Measurements from ENCODE around the gene IRF4.
"Not testable (repeated sequence)": the region's sequence is repeated elsewhere in the genome, so short reads cannot be mapped to it uniquely, and the experiment has no call there.

IRF4 gene

DNA sequence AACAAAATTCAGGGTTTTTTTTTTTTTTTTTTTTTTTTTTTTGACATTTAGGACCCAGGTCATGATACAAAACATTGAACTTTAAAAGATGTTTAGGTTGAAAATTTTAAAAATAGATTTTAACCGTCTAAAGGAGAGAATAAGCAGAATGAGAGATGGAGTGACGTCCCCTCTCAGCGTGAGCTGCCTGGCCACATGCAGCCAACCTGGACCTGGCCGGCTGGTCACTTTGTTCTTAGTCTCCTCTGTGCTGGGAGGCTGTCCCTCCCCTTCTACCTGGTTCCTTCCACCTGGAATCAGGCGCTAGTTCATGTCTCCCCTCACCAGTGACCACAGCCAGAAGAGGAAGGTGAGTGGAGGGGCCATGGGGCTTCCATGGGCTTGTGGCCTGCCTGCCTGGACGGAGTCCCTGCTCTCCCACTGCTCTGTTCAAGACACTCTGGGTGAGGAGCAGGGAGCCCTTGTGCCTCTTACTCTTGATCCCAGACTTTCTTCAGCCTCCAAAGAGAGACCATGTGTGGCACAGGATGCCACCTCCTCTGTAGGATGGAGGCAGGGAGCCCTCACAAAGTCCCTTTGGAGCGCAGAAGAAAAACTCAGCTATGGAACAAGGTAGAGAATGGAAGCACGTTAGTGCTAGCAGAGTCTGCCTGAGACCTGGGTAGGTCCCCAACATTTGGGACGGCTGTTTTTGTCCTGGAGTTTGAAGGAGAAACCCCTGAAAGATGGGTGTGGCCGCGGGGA, 31.7 kb downstream of the IRF4 start:
- no peak for DNase-seq

DNA sequence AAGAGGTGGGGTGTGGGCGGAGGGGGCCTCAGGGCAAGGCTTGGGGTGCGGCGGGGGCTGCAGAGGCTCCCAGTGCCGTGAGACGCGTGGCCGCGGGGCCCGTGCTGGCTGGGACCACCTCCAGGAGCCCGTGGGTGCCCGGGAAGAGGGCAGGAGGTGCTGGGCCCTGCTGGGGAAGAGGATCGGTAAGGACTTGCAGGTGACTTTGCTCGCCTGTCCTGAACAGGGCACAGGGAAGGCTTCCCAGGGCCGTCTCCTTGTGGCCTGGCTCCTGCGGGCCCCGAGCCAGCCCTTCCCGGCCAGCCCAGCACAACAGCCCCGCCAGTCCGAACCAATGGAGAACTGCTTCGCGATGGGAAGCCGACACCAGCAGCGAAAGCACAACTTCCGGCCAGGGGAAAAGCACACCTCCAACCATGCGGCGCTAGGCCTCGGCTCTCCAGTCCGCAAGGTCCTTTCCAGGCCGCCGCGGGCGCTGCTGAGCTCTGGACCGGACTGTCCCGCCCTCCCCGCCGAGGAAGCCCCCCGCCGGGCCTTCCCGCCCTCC, 32.3 kb downstream of the IRF4 start:
- DNase-seq: no peak

DNA sequence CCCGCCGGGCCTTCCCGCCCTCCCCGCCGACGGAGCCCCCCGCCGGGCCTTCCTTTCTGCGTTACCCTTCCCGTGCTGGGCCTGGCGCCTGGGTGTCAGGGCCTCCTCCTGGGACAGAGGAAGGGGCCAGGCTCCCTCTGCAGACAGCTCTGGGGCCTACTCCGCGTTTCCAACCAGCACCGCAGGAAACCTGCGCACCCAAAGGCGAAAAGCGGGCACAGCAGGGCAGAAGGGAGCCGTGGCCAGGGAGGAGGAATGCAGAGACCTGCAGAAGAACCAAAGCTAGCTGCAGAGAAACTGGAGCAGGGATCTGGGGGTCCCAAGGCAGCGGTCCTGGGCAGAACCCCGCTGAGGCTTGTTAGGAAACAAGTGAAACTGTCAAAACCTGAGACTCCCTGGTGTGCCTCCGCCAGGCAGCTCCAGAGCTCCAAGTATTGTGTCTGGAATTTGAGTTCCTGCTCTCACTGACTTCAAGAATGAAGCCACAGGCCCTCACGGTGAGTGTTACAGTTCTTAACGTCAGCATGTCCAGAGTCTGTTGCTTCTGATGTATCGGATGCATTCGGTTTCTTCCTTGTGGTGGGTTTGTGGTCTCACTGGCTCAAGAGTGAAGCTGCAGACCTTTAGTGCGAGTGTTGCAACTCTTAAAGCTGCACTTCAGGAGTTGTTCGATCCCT, 33.3 kb downstream of the IRF4 start:
- no peak for DNase-seq

DNA sequence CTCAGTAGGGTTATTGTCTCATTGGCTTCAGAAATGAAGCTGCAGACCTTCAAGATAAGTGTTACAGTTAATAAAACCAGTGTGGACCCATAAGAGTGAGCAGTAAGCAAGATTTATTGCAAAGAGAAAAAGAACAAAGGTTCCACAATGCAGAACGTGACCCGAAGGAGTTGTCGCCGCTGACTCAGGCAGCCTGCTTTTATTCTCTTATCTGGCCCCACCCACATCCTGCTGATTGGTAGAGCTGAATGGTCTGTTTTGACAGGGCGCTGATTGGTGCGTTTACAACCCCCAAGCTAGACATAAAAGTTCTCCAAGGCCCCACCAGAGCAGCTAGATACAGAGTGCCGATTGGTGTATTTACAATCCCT, 33.9 kb downstream of the IRF4 start:
- DNase-seq: not testable (repeated sequence)

DNA sequence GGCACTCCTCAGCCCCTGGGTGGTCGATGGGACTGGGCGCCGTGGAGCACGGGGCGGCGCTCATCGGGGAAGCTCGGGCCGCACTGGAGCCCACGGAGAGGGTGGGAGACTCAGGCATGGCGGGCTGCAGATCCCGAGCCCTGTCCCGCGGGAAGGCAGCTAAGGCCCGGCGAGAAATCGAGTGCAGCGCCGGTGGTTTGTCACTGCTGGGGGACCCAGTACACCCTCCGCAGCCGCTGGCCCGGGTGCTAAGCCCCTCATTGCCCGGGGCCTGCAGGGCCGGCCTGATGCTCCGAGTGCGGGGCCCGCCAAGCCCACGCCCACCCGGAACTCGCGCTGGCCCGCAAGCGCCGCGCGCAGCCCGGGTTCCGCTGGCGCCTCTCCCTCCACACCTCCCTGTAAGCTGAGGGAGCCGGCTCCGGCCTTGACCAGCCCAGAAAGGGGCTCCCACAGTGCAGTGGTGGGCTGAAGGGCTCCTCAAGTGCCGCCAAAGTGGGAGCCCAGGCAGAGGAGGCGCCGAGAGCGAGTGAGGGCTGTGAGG, 34.7 kb downstream of the IRF4 start:
- not testable (repeated sequence) for DNase-seq

DNA sequence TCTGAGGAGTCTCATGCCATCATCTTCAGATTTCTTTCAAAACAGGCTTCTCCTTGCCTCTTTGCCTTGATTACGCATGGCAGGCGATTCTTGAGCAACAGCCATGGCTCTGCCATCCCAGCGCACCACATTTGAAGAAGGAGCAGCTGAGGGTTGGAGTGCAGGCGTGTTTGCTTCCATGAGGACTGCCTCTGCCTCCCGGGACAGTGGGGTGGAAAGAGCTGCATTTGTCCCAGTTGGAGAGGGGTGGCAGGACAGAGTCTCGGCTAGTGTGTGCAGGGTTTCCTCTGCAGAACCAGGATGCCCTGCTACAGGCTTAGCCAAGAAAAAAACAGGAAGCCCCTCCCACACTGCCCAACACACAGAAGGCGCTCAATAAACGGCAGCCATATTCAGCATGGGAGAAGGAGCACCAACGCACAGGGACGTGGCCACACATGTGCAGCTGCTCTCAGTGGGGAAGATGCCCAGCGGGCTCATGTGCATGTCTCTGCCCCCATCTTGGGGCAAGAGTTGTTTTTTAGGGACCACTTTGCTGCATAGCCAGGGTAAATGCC, 36.6 kb downstream of the IRF4 start:
- no peak for DNase-seq

DNA sequence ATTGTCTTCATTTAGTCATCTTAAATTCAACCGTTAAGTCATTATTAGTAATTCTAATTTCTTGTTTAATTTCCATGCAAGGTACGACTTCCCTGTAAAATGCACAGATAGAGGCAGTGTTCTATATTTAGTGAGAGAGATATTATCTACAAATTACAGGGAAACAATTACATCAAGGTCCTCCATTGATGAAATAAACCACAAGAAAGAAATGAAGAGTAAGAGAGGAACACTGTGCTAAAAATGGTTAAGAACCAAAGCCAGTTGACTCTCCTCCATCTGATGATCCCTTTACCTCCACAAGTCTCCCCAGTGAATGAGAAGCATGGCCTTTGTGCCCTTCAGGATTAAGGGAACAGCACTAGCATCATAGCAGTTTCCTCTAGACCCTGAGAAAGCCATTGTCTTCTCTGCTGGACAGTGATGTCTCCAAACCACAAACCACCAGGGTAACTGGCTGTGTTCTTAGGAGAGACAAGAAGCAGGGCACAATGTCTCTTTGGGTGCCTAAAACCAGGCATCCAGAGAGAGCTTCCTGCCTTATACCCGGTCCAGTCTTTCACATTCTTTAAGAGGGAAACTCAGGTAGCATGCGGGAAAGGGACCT, 38.1 kb downstream of the IRF4 start:
- no peak for DNase-seq

DNA sequence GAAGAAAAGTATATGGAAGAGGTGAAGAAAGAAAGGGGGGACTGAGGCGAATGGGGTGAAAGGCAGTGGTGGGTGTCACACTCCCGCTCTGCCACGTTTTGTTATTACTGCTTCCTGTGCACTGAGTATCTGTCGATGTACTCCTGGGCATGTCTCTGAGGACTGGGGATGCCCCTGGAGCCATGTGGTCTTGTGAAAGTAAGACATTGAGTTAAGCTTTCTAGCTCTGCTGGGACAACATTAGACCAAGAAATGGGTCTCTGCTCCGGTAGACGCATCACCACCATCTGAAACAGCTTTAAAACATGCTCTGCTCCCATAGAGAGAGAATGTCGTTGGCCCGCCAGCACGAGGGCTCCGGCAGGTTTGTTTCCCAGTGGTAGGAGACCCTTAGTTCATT, 40.0 kb downstream of the IRF4 start:
- no peak for DNase-seq

DNA sequence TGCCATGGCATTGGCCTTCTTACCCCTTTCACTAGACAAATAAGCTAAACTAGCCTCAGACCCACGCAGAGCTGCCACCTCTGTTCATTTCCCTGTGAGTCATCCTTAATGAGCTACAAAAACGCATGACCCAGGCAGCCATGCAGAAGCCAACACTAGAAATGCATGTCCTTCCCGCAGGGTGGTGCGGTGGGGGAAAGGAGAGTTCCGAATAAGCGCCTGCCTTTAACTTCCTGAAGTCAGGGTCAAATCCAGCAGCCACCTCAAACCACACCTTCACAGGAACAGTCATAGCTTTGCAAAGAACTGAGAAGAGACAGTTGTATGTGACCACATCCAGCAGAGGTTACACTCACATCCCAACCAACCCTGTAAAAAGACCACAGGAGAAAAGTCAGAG, 40.4 kb downstream of the IRF4 start:
- no peak for DNase-seq

DNA sequence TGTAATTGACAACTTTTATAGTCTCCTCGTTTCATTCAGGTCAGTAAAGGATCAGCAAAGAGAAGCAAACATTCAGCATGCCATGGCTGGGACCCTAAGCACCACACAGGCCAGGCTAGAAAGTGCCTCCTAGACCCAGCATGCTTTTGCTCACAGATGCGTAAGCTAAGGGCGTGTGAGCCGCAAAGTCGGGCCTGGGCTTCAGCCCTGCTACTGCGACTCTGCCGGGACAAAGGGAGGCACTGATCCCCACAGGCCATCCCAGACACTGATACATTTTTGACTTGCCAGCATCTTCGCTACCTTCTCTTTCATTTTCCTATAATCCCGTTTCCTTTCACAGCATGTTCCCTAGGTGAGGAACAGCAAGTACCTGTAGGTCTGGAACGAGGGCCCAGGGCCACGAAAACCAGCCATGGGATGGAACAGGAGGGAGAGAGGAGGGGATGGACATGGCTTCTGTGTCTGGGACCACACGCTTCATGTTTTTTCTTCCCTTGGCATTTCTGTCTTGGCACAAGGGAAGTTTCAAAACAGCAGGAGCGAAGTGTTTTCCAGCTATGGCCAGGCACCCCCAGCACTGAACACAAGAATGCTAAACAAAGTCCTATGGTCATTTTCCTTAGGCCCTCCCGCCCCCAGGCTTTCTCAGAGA, 42.6 kb downstream of the IRF4 start:
- no peak for DNase-seq

DNA sequence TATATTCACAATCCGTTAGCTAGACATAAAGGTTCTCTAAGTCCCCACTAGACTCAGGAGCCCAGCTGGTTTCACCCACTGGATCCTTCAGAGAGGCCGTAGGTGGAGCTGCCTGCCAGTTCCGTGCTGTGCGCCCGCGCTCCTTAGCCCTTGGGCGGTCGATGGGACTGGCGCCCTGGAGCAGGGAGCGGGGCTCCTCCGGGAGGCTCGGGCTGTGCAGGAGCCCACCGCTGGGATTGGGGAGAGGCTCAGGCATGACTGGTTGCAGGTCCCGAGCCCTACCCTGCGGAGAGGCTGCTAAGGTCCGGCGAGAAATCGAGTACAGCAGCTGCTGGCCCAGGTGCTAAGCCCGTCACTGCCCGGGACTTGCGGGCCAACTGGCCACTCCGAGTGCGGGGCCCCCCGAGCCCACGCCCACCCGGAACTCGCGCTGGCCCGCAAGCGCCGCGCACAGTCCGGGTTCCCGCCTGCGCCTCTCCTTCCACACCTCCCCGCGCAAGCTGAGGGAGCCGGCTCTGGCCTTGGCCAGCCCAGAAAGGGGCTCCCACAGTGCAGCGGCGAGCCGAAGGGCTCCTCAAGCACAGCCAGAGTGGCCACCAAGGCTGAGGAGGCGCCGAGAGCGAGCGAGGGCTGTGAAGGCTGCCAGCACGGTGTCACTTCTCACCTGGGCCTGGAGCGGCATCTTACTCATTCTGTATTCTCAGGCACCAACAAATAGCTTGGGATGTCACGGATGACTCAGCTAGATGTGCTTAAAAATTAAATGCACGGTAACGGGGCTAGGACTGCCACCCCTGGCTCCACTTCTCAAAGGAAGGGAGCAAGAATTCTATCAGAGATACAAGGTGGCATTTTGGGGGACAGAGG, 44.1 kb downstream of the IRF4 start:
- no peak for DNase-seq

DNA sequence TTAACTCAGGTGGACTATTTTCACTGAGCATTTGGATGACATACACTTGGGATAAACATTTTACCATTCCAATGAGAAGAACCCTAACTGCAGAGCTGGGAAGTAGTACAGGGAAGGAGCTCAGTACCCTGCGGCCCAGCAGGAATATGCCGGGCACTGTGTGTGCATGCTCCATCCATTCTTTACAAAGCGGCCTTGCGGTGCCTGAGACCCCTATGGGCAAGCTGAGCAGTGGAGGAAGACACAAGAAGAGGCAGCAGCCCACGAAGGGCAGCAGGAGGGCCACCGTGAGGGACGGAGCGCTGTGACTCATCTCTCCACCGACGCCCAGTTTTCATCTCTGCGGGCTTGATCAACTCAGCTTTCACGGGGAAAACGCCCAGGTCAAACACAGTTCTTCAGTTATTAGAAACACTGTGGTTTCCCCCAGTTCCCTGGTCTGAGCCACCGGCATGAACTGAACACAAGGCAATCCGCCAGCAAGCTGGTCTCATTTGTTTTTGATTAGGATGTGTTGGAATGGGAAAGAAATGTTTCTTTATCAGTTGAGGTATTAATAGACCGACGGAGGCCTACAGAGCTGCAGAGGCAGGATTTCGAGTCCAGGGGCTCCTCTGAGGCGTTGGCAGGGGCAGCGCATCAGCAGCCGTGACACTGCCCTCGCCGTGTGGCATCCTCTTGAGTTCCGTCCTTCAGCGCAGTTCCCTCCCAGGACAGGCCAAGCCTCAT, 44.9 kb downstream of the IRF4 start:
- no peak for DNase-seq

DNA sequence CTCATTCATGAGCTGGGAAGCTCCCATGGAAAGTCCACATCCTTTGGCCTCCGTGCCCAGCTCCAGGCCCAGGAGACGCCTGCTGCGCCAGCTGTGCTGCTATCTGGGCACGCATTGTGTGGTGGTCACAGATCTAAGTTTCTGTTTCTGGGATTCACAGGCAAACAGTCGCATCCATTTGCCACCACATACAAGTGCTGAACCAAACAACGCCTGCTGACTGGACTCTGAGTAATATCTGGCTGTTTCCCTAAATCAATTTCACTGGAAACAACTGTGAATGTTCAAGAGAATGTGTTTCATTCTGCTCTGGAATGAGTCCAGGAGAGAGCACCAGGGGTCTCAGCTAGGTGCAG, 45.5 kb downstream of the IRF4 start:
- no peak for DNase-seq

DNA sequence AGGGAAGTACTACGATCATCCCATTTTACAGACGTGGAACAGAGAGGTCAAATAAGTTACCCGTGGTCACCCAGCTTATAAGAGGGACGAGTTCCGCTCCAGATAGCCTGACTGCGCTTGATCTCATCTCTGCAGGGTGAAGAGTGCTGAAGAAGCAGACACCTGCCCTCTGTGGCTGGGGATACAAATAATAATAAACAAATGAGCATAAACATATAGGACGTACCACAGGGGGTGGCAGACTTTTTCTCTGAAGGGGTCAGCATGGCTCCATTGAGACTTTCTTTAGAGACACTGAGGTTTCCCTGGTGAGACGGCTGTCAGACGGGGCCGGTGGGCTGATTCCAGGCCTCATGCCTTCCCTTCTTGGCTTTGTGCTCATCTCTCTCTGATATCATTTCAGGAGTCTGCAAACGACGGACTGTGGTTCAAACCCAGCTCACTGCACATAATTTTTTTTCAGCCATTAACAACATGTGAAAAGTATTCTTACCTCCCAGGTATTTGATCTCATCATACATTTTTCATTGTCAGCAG, 47.1 kb downstream of the IRF4 start:
- DNase-seq: no peak

DNA sequence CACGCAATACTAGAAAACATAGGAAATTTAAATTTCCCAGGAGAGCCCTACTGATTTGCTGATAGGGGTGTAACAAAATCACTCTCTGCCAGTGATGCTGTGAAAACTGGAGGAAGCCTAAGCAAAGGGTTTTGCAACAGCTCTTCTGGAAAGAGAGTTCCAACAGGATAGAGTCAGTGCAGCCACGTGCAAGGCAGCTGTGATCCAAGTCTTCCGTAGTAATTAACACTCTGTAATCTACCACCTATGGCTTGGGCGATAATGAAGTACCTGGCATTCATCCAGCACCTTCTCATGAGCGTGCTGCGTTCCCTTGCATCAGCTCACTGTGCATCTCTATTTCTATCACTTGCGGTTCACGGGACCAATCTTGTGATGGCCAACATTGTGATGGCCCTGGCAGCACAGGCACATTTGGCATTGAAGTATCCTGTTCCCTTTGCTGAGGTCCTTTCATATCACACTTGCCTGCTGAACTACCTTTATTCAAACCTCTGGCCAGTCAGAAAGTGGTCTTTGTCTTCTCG, 48.2 kb downstream of the IRF4 start:
- no peak for DNase-seq

DNA sequence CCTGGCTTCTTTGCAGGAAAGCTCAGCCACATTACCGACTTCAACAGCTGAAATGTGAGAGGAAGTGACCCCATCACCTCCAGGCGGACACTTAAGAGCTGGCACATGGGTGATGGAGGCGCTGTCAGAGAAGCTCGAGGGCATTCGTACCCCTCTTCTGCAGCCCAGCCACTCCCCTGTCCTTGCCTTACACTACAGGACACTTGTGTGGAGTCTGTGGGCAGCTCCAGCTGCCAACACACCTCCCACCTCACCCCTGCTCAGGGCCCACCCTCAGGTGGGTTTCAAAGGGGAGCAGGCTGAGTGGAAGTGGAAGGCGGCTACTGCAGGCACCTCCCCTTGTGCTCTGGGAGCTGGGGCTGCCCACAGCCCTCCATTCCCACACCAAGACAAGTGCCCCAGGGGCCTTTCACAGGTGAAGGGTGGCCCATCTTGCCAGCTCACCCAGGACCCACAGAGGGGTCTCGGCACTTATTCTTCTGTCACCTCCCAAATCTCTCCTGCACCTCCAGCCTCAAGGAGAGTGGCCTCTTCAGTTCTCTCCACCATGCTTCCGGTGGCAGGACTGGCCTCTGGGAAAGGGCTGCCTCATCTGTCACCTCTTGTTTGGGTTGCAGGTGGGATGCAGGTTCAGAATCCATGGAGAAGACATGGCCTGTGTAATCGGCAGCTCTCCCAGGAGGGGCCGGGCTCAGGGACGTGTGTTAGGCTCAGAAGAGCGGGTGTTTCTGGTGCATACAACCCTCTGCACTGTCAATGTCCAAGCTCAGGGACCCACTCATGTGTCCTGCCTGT, 49.8 kb downstream of the IRF4 start:
- no peak for DNase-seq

DNA sequence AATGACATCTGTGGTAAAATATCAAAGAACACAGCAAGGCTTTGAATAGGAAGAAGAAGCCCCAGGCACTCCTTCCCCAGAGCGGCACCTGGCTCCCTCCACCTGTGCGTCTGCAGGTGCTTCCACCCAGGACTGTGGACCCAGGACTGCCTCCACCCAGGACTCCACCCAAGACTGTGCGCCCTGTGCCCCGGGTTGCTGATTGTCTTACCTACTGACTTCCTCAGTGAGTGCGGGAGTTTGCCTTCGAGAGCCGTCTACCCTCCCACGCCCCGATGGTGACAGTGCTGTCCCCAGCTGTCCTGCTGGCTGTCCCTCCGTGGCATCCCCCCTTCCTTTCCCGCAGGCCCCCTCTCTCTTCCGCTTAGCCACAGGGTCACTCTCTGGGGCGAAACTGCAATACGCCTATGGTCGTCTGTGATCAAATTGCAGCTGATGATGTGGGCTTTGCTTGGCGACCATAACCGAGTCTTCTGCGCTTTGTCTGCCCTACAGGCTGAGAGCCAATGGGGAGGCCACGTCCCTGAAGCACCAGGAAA, 52.1 kb downstream of the IRF4 start:
- no peak for DNase-seq

DNA sequence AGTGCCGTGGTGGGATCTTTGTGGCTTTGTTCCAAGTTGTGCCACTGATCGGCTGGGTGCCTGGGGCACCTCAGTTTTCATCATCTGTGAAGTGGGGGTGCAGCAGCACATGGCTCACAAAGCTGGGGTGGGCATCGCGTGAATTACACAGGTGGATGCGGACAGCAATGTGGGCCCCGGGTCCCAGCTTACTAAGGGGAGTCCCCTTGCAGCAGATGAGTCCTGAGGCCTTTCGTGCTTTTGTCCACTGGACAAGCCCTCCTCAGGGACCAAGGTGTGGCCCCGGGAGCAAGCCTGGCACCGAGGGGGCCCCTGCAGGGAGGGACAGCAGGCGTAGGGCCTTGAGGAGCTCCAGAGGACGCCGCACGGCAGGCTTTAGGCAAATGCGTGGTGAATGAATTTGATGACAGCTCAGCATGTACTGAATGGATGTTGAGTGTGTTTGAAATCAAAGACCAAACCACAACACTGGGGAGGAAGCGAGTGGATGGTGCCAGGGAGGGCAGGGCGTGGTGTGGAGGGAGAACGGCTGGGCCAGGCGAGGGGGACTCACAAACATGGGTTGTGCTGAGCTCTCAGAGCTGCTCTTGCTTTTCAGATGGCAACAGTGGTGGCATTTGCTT, 53.2 kb downstream of the IRF4 start:
- DNase-seq: no peak

All from NCI-H1417 treated with DMSO at 0.1 percent for 48 hours (cell line).